T-helper 2 cell (primary cell): Measurements from ENCODE around the gene STK39.
"Not testable (repeated sequence)": the region's sequence is repeated elsewhere in the genome, so short reads cannot be mapped to it uniquely, and the experiment has no call there.

Source experiments
- DNase-seq, 5 experiments: peaks; one replicate each; pipeline versions ENCODE4 v3.0.0 to v3.0.0-alpha.2; 2012 to 2022
- total RNA-seq, 2 donors: gene quantifications; one replicate each; lab custom pipeline; 2026; lab: John Stamatoyannopoulos, UW

Gene STK39
- 34.3 to 47.1 reads per million in 2 donors for total RNA-seq

DNA sequence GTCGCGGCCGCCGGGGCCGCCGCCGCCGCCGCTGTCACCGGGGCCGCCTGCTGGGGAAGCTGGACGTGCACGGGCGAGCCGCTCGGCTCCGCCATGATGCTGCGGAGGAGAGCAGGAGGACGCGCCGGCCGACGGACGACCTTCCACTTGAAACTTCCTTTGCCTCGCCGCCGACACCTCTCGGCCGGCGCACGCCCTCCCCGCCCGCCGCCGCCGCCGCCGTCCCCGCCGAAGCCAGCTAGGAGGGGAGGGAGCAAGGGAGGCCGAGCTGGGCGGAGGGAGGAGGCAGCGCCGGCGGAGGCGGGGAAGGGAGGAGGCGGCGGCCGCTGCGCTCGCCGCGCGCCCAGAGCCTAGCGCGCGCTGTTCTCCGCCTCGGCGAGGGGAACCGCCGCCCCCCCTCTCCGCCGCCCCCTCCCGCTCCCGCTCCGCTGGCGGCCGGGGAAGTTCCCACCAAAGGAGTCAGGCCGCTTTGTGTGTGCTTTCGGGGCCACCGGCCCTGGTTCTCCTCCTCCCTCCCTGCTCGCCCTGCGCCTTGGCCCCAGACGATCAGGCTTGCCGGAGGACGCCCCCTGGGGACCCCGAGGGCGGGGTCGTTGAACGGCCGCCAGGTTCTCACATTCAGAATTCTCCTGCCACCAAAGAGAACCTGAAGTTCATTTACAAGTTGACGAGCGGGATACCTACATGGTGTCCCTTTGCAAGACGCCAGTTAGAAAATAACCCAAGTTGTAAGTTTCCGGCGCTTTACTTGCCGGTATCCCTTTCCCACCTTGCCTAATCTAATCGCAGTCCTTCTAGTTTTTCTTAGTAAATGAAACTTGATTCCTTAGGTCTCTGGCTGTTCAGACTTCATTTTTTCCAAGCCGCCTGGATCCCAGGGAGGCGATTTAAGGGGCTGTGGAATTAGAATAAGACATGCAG is at the start of gene STK39:
TSS of gene STK39 (minus strand) at position 255 of the 921 bp plus-strand sequence. CDS start at position 95, 160 bp downstream.
- peak; percentile 58 to 88 (median 71) for DNase-seq

DNA sequence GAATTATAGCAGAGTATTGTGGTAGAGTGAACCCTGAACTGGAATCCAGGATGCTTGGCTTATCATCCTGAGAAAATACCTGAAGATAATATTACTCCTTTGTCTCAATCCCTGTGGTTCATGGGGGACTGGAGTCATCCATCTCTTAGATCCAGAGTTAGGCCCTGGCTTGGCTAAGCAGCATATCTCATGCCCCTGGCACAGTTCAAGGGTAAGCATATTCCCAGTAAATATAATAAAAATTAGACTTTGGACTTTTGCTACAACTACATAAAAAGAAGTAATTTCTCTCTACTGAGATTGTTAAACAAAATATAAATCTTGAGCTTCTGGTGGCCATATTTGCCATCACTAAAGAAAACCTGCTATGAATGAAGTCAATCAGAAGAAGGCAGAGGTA is 47.7 kb upstream of the STK39 start:
- DNase-seq, result no peak

DNA sequence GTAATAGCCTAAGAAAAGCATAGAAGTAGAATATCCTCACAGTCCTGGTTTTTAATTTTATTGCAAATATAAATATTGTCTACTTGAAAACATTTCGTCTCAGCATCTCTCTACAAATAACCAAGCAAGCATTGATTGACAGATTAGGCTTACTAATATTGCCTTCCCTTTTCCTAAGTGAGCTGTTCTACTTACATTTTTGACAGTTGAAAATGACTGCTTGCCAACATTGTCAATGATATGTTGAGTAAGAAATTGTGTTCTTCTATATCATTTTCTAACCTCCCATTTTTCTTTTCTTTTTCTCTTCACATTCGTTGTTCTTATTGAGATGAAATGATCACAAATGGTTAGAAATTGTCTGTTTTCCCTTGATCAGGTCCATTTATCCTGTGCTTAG is 47.0 kb upstream of the STK39 start:
- DNase-seq, result no peak

DNA sequence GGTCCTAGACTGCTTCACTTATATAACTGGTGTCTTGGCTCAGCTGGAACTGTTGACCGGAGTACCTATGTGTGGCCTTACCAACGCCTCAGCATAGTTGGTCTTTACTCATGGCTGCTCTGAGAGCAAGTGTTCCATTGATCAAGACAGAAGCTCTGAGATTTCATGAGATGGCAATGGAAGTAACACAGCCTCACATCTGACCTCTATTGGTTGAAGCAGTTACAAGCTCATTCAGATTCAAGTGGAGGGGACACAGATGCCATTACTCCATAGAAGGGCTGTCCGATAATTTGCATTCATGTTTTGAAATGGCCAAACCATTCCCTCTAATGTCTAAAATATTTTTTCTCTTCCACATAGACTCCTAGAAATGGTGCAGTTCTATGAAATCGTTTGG is 46.4 kb upstream of the STK39 start:
- DNase-seq, result peak in 1 of 5 experiments; percentile 3

DNA sequence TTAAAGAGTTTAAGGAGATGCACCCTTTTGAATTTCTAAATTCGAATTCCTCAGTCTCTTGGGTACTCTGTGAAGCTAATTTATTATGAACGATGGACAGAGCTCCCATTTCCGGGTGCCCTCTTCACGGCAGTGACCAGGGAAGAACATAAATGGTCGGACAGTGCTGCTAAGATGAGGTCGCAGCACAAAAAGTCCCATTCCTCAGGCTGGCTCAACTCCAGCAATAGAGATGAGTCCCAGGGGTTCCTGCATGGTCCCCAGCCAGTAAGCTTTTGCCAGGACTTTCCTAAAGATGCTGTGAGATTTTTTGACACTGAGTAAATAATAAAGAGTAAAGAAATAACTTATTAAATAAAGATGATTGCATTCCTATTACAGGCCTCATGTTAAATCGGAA is 43.0 kb upstream of the STK39 start:
- DNase-seq, result no peak

DNA sequence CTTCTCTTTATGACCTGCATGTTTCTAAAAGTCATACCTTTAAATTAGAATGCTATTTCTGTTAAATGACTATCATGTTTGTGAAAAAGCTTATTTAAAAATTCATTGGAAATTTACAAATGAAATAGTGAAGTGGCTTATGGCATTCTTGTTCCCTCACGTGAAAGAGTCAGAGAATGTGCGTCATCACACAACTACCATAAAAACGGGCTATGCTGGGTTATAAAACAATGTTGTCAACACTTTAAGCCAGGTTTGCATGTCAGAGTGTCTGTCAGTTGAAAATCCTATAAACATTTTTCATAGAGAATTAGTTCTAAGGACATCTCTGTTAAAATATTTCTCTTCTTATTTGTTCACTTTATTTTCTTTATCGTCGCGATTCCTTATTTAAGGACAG is 42.5 kb upstream of the STK39 start:
- no peak for DNase-seq

DNA sequence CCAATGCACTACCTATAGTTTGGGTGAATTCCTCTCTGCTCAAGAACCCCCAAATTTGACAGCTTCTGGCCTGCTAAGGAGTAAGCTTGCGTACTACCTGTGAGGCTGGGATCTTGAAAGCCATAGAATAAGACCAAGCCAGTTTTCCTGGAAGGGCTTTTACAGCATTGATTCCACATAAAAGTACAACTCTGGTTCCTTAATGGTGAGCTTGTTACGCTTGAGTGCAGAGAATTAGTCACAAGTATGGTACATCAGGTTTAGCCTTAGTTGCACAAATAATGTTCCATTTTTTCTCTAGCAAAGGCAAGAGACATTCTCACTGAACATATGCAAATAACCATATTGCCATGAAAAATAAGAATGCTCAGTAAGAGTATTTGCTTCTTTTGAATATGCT is 39.1 kb upstream of the STK39 start:
- no peak for DNase-seq

DNA sequence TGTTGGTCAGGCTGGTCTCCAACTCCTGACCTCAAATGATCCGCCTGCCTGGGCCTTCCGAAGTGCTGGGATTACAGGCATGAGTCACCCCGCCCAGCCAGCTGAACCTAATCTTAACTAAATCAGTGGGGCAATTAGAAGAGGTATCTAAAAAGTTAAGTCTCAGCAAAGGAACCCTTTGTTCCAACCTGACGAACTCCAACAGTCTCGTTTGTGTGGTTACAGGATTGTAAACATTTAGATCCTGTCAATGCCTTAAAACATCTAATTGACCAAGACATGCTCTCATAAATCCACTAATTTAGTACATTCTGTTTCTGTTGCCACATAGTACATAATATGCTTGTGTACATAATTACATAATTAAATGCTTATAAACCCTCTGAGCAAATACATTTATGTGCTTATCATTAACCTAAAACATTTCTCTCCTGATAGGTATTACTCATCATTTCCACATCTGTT is 31.1 kb upstream of the STK39 start:
- DNase-seq, result no peak

DNA sequence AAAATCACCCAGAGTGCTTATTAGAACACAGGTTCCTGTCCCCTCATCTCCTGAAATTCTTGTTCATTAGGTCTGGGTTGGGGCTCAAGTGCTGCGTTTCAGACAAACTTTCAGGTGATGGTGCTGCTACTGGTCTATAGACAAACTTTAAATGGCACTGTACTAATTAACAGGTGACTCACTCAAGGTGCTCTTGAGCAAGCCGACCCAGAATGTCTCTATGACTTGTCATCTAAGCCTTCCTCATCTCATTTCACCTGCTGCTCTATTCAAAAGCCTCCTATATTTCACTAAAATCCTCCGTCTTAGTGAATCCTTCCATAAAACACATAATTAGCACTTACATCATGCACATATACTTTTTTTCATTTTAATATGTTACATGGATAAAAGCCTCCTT is 29.9 kb upstream of the STK39 start:
- no peak for DNase-seq

DNA sequence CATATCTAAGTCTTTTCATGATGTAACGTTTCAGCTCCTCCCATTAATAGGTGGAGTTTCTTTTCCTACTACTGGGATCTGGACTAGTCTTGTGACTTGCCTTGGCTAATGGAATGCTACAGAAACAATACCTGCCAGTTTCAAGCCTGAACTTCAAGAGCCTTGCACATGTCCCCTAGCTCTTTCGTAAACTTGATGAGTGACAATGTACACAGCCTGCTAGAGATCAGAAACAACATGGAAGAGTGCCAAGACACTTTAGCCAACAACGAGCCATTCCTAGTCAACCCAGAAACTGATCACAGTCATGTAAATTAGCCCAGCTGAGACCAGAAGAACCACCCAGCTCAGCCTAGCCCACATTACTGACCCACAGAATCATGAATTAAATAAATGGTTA is 24.8 kb upstream of the STK39 start:
- no peak for DNase-seq

DNA sequence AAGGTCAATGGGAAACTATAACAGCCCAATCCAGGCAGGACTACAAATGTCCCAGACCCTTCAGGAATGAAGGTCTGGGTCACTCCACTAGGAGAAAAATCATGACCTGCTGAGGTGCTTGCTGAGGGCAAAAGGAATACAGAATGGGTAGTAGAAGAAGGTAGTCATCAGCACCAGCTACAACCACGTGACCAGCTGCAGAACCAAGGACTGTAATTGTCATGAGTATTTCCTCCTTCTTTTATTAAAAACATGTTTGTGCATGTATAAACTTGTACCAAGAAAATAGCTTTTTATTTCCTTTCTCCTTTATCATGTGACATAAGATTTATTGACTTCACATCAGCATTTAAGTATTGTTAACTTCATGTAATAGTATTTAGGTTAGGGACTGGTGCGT is 15.5 kb upstream of the STK39 start:
- not testable (repeated sequence) for DNase-seq

DNA sequence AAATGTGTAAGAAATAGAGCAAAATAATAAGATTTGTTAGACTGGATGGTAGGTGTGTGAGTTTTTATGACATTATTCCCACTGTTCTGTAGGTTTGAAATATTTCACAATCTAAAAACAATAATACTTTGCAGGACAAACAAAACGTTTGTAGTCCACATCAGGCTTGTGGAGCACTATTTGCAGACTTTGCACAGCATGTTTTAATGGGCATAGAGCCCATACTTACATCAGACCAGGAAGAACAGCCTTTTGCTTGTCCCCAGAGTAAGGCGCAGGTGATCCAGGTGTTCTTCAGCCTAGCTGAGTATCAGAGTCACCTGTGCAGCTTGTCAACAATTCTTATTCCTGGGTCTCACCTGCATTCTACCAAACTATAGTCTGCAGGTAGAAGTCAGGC is 9.1 kb upstream of the STK39 start:
- DNase-seq, result no peak

DNA sequence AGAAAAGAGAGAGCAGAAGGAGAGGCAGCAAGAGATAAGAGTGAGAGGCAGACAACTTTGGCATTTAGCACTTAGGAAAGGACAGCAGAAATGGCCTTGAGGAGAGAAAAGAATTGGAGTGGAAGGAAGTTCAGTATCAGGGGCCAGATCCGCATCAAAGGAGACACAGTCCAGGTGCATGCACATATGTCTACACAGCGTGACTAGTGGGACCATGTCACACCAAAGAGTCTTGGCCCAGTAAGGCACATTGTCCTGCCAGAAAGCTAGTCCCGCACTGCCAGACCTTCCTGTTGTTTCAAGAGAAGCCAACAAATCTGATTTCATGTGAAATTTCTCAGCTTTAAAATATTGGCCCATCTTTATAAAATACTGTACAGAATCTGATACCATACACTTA is 8.5 kb upstream of the STK39 start:
- no peak for DNase-seq

DNA sequence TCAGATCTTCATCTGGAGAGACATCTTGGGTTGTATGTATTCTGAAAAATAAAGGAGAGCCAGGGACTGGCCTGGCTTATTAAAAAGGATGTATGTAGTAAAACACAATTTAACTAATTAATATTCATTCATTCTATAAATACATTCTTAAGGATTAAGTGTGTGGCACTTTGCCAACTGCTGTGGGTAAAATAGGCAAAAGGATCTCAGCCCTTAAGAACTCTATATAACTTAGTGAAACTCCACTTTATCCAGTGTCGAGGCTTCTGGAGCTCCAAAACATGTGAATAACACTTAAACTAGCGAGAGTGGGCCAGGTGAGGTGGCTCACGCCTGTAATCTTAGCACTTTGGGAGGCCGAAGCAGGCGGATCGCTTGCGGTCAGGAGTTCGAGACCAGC is 7.7 kb upstream of the STK39 start:
- no peak for DNase-seq

DNA sequence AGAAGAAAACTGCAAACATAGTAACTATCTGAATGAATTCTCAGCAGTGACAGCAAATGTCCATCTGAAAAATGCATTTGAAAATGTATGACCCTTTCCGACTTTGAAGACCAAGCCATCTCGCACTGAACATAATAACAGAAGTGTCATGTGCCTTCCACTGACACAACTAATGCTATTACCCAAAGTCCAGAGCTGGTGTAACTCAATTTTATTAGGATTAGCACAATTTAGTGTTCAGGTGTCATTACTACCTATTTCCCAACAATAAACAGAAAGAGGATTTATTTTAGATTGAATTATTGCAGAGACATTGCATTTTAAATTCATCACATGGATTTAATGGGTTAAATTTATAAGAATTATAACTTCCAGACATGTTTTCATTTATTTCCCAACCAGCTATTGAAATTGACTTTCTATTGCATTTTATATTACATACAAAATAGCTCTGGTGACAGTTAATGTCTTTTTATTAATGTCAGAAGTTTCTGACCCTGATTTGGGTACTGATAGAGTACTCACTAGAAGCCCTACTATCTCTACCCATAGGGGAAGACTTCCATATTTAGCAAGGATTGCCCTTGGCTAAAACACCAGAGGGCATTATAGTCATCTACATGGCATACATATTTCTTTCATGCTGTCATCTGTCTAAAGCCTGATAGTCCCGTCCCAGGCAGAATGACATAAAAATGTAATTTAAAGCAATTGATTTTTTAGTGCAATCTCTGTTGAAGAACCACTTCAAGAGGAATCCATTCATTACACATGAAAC is 7.0 kb upstream of the STK39 start:
- DNase-seq, result no peak

DNA sequence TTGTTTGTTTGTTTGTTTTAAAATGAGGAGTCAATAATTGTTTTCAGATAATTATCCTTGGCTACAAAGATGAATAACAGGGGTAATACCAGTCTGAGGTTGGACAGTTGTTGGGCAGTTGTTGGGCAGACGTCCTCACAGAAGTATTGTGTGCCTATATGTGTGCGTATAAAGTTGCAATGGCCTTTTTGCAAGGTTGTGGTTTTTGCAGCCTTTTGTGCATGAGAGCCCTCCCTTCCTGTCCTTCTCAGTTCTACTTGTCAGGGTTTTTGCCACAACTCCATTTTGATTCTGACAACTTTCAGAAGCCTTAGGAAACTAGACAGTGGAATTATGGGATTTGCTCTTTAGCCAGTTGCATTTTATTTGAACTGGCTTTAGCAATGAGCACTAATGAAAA is 6.0 kb upstream of the STK39 start:
- peak in 1 of 5 experiments; percentile 24 for DNase-seq

DNA sequence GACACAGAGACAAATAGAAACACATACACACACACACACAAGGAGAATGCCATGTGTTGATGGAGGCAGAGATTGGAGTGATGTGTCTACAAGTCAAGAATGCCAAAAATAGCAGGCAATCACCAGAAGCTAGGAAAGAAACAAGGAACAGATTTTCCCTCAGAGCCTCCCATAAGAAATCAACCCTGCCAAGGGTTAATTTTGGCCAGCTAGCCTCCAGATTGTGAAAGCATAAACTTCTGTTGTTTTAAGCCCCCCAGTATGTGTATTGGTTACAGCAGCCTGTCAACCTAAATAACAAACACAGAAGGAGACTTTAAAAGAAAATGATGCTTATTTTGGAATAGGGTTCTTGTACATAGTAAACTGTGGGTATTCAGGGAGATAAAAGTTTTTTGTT is 5.6 kb upstream of the STK39 start:
- DNase-seq, result no peak

DNA sequence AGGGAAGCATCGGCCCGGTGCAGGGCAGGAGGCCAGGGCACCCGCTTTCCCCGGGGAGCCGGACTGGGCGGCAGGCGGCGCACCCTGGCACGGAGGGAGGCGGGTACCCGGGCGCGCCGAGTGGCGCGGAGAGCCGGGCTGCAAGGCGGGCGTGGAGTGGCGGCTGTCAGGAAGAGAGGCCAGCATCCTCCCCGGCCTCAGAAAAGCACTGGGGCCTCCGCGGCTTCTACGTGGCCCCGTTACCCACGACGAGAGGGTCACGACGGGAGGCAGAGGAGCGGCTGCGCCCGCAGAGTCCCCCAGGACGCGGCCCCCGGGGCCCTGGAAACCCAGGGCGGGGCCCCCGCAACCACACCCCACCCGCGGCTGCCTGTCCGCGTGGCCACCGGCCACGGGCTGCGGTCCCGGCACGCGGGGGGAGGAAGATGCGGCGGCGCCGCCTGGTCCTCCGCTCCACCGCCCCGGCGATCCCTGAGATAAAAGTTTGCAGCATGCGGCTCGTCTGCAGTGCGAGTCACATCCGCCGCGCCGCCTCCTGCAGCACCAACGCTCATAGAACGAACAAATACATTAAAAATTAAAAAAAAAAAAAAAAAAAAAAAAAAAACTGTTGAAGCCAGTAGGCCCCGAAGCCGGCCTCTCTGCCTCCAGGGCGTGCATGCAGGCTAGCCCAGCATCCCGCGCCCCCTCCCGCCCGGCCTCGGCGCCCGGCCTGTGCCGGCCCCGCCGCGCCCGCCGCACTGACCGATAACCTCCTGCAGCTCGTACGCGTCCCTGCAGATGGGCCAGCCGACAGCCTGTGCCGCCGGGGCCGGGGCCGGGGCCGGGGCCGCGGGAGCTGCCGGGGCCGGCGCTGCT is 683 bp downstream of the STK39 start:
- DNase-seq, result peak; percentile 63 to 95 (median 84)

DNA sequence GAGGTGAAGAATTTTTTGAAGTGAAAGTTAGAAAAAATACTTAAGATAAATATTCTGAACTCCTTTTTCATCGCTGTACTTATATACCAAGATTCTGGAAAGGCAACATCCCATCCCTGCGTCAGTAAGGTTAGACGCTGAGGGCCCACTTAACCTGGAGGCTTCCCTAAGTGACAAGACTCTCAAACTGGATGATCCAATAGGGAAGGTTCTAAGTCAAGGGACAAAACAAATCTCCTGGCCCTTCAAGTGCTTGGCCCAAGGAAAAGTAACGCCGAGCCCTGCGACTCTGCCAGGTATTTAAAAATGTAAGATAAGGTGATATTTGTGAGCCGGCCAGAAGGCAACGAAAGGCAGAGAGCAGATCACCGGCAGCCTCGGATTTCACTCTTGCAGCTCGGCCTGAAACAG is 1.3 kb downstream of the STK39 start:
- no peak for DNase-seq

DNA sequence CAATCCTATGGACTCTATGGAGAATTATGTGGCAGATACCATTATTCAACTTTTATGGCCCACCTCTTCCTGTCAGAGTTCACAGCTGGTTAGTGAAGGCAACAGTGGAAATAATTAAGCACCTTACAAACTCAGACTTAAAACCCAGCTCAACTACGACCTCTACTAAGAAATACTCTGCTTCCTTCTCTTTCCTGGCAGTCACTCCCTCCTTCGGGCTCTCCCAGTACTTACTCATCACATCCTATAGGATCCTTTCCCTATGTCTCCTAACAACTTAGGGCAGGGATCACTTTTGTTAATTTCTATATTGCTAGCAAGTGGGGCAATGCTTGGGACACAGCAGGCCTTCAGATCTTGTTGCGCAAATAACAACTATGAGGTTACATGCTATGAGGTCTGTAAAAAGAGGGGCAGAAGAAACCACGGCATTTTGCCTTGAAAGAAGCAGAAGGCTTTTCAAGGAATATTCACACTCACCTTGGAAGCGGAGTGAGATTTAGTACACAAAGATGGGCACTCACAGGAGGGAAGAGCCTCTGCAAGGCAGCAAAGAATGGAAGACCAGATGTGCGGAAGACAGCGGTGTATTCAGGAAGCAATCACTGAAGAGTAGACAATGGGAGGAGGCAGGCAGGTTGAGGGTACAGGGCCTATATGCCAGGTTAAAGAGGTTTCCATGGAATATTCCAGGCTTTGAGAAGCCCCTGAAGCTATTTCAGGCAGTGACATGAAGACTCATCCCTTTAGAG is 2.1 kb downstream of the STK39 start:
- DNase-seq, result peak in 1 of 5 experiments; percentile 47

DNA sequence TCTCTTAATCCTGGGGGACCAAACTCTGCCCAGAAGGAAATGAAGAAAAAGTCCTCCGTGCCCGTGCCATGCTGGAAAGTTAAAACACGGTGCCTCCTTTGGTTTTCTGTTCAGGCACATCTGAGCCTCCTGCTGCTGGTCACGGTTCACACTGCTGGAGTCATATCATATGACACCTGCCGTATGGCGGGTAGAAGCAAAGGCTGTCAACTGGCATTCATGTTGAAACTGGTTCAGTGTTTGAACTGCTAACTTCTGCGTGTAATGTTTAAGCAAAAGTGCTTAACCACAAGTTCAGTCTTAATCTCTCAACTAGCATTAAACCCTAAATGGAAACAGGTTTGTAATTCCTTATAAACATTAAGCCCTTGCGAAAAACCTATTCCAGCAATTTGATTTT is 3.1 kb downstream of the STK39 start:
- DNase-seq, result peak in 4 of 5 experiments; percentile 11 to 91 (median 19)

DNA sequence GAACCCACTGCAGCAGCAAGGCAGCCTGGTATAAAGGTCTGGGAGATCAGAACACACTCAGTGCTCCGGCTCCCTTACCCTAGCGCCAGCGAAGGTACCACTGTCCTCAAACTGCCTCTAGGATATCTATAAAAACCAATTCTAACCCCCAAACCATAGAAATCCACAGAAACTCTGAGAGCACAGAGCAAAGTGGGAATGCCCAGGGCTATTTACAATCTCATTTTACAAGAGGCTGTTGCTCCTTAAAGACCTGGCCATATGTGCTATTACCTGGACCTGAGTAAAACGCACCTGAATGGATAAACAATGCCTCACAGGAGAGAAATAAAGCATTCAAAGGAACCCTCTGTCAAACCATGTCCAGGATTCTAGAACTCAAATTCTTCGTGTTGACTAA is 4.3 kb downstream of the STK39 start:
- DNase-seq, result no peak
